KMS-11 (cell line): ENCODE data around the gene CASQ2.
A peak's percentile ranks its signal among the peaks of the same experiment; 100 is the strongest.

ENCODE experiments used
- H2AFZ ChIP-seq: fragments of 200-600 bp; sonication (generic); 2 replicates; pipeline ENCODE4 v1.6.1; 2016; ENCODE audit warnings: antibody characterized with exemption, mixed run types, low read depth
- H3K27ac ChIP-seq: fragments of 200-600 bp; sonication (generic); 2 replicates; pipeline ENCODE4 v1.6.1; 2016; ENCODE audit warnings: mild to moderate bottlenecking, mixed run types
- H3K27me3 ChIP-seq: fragments of 200-600 bp; sonication (generic); 2 replicates; pipeline ENCODE4 v1.6.1; 2017; ENCODE audit warnings: mild to moderate bottlenecking, low read depth, mixed run types, moderate library complexity; ENCODE audit not compliant: insufficient read depth
- H3K36me3 ChIP-seq: fragments of 200-600 bp; sonication (generic); 2 replicates; pipeline ENCODE4 v1.6.1; 2017; ENCODE audit warnings: mild to moderate bottlenecking, mixed run types; ENCODE audit not compliant: insufficient read depth
- H3K4me1 ChIP-seq: fragments of 200-600 bp; sonication (generic); 2 replicates; pipeline ENCODE4 v1.6.1; 2016; ENCODE audit warnings: mild to moderate bottlenecking, low read depth, mixed run types; ENCODE audit not compliant: poor library complexity, severe bottlenecking
- H3K4me2 ChIP-seq: fragments of 200-600 bp; sonication (generic); 2 replicates; pipeline ENCODE4 v1.7.0; 2016; ENCODE audit warnings: mild to moderate bottlenecking, mixed run types
- H3K4me3 ChIP-seq: fragments of 200-600 bp; sonication (generic); IDR thresholded peaks from 2 replicates; pipeline ENCODE4 v1.6.1; 2017; ENCODE audit warnings: low read depth, low read length, mixed read lengths; ENCODE audit not compliant: insufficient read depth
- H3K79me2 ChIP-seq: fragments of 200-600 bp; sonication (generic); 2 replicates; pipeline ENCODE4 v1.6.1; 2016; ENCODE audit warnings: low read depth, mixed run types; ENCODE audit not compliant: insufficient read depth
- H3K9ac ChIP-seq: fragments of 200-600 bp; sonication (generic); 2 replicates; pipeline ENCODE4 v1.6.1; 2016; ENCODE audit warnings: mild to moderate bottlenecking, mixed run types
- H4K20me1 ChIP-seq: fragments of 200-600 bp; sonication (generic); 2 replicates; pipeline ENCODE4 v1.6.1; 2016; ENCODE audit warnings: mild to moderate bottlenecking, mixed run types; ENCODE audit not compliant: insufficient read depth
- CTCF ChIP-seq: fragments of 200-600 bp; sonication (generic); conservative IDR thresholded peaks from 2 replicates; pipeline ENCODE4 v1.6.1; 2017; ENCODE audit warnings: low read depth, mild to moderate bottlenecking, antibody characterized with exemption, low read length, moderate library complexity, mixed read lengths

Gene CASQ2

DNA sequence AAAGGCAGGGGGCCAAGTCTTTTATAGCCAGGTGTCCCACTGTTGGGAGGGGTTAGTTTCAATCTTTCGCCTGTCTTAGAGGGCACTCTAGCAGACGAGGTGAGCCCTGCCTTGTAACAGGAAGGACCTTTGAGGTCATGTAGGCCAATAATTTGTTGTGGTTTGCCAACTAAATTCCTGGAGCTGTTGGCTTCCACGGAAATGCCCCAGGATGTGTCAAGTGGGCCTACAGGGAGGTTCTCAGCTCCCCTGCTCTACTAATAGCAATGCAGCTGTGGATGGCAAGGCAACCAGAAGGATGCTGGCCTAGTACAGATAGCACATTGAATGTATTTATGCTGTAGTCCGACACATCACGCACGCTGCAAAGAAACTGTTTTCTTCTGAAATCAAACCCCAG is 22.3 kb upstream of the CASQ2 start:
- Histone ChIP-seq H3K9ac (no peak overlapping the region), H2AFZ (no peak overlapping the region), H4K20me1 (no peaks in the 10 kb centered on the region), H3K79me2 (no peaks in the 10 kb centered on the region), H3K36me3 (no peaks in the 10 kb centered on the region), H3K4me3 (no peak overlapping the region), H3K4me2 (no peak overlapping the region), H3K27ac (no peak overlapping the region), H3K27me3 (no peaks in the 10 kb centered on the region), H3K4me1 (no peaks in the 10 kb centered on the region)
- no peak for TF ChIP-seq CTCF

- Histone ChIP-seq H3K36me3 (no peaks in the 10 kb centered on the region), H3K4me1 (no peaks in the 10 kb centered on the region), H3K9ac (no peak overlapping the region), H2AFZ (no peak overlapping the region), H3K79me2 (no peaks in the 10 kb centered on the region), H3K4me3 (no peak overlapping the region), H3K27me3 (no peaks in the 10 kb centered on the region), H3K4me2 (no peak overlapping the region), H4K20me1 (no peaks in the 10 kb centered on the region), H3K27ac (no peak overlapping the region)
- no peak for TF ChIP-seq CTCF
These were observed 21.8 kb upstream of the CASQ2 start for GRCh38 chr1:115790356-115790755.

GRCh38 chr1:115783311-115783710 is 14.8 kb upstream of the CASQ2 start:
- Histone ChIP-seq H2AFZ (no peak overlapping the region), H3K4me3 (no peak overlapping the region), H3K9ac (no peak overlapping the region), H3K27ac (peak overlapping the region; percentile 95), H3K4me2 (peak overlapping the region; percentile 78), H3K4me1 (peaks cover 46% of the 10 kb centered on the region), H3K27me3 (no peaks in the 10 kb centered on the region), H3K79me2 (no peaks in the 10 kb centered on the region), H3K36me3 (no peaks in the 10 kb centered on the region), H4K20me1 (no peaks in the 10 kb centered on the region)
- TF ChIP-seq CTCF = no peak

GRCh38 chr1:115782571-115783281 is 14.2 kb upstream of the CASQ2 start:
- H3K4me3 ChIP-seq = no peak overlapping the region
- no peak for TF ChIP-seq CTCF
- H3K4me1 ChIP-seq = peaks cover 46% of the 10 kb centered on the region
- H3K4me2 ChIP-seq = peak overlapping the region; percentile 78
- H3K27ac ChIP-seq = peak overlapping the region; percentile 95
- H3K79me2 ChIP-seq = no peaks in the 10 kb centered on the region
- H3K9ac ChIP-seq = peak overlapping the region; percentile 56
- H4K20me1 ChIP-seq = no peaks in the 10 kb centered on the region
- no peaks in the 10 kb centered on the region for H3K27me3 ChIP-seq
- H3K36me3 ChIP-seq = no peaks in the 10 kb centered on the region
- H2AFZ ChIP-seq = peak overlapping the region; percentile 67
